RPMI8226 (cell line): ENCODE measurements around the gene RBBP4.
"Not testable (repeated sequence)": the region's sequence is repeated elsewhere in the genome, so short reads cannot be mapped to it uniquely, and the experiment has no call there.

Experiments
- DNase-seq: peaks from one replicate; pipeline ENCODE4 v3.0.0-alpha.2; 2015

RBBP4 gene

GRCh38 chr1:32642292-32642827, 8.6 kb upstream of the RBBP4 start:
- not testable (repeated sequence) for DNase-seq

DNA sequence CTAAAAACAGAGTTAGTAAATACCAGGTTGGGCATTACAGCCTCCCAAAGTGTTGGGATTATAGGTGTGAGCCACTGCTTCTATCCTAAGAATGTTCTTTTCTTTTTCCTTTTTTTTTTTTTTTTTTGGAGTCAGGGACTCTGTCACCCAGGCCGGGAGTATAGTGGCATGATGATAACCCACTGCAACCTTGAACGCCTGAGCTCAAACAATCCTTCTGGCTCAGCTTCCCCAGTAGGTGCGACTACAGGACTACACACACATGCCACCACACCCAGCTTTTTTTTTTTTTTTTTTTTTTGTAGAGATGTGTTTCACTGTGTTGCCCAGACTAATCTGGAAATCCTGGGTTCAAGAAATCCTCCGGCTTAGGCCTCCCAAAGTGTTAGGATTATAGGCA, 6.6 kb upstream of the RBBP4 start:
- no peak for DNase-seq

- DNase-seq = no peak
Observed at GRCh38 chr1:32647308-32648134, 3.5 kb upstream of the RBBP4 start.

- peak; percentile 98 for DNase-seq
Observed at GRCh38 chr1:32650248-32650751, 708 bp upstream of the RBBP4 start, which contains the start of gene ZBTB8OS. TSS of gene ZBTB8OS (minus strand) at chr1:32650550. CDS start at chr1:32650529, 21 bp downstream.

DNA sequence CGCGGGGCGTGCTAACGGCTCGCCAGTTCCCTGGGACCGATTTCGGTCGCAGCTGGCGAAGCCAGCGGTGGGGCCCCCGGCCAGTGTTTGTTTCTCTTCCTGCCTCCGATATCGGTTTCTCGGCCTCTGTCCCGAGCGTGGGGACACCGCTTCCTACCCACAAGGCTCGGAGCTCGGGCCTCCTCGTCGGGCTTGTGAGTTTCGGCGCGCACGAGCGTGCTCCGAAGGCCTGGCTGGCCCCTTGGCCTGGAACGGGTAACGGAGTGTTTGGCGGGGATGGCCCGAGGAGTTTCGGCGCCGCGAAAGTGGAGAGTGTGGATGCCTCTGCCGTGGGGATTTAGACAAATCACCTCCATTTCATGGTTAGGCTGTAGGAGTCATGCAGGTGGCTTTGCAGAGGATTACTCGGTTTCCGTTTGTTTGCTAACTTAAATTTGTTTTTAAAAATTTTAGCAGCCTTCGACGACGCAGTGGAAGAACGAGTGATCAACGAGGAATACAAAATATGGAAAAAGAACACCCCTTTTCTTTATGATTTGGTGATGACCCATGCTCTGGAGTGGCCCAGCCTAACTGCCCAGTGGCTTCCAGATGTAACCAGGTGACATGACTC, 559 bp downstream of the RBBP4 start:
- no peak for DNase-seq

DNA sequence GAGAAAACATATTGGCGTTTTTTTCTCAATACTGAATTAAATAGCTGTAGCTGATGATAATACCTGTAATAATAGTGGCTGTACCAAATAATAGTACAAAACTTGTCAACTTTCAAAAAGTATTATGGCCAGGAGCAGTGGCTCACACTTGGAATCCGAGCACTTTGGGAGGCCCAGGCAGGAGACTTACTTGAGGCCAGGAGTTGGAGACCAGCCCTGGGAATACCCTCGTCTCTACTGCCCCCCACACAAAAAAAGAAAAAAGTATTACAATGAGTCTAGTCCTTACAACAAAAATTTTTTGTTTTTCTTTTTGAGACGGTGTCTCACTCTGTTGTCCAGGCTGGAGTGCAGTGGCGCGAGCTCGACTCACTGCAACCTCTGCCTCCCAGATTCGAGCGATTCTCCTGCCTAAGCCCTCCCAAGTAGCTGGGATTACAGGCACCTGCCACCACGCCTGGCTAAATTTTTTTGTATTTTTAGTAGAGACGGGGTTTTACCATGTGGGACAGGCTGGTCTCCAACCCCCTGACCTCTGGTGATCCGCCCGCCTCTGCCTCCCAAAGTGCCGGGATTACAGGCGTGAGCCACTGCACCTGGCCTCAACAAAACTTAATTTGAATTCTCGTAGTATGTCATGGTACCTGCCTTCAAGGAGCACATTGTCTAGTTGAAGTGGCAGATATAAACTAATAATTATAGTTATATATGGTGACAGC, 1.4 kb downstream of the RBBP4 start:
- no peak for DNase-seq

GRCh38 chr1:32659581-32659980, 8.6 kb downstream of the RBBP4 start:
- no peak for DNase-seq

DNA sequence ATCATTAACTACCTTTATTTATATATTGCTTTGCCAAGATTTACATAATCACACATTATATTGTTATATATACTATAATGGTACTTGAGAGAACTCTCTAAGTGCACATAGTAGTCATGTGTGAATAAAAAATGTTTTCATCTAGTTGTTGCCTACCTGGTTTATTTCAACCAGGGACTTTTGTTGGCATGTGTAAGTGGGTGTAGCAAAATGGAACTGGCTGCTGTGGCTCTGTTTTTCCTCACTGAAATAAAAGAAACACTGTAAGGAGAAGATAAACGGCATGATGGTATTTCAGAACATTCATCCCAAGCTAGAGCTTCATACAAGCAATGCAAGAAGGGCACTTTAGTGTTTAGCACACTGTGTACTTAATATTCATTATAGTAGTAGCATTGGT, 14.9 kb downstream of the RBBP4 start:
- no peak for DNase-seq

DNA sequence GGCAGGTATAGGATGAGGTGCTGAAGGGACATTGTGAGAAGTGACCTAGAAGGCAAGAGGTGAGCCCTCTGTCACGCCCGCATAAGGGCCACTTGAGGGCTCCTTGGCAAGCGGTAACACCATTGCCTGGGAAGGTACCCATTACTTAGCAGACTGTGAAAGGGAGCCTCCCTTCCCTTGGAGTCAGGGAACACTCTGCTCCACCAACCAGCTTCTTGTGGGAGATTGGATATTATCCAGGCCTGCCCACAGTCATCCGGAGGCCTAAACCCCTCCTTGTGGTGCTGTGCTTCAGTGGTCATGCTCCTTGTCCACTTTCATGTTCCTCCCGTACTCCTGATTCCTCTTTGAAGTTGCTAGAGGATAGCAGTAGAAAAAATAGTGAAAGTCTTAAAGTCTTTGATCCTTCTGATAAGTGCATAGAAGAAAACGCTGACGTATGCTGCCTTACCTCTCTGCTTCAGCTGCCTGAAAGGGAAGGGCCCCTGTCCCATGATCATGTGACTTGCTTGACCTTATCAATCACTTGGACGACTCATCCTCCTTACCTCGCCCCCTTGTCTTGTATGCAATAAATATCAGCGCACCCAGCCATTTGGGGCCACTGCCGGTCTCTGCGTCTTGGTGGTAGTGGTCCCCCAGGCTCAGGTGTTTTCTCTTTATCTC, 16.0 kb downstream of the RBBP4 start:
- DNase-seq = no peak

- DNase-seq = not testable (repeated sequence)
Observed at GRCh38 chr1:32668716-32669115, 17.7 kb downstream of the RBBP4 start.

DNA sequence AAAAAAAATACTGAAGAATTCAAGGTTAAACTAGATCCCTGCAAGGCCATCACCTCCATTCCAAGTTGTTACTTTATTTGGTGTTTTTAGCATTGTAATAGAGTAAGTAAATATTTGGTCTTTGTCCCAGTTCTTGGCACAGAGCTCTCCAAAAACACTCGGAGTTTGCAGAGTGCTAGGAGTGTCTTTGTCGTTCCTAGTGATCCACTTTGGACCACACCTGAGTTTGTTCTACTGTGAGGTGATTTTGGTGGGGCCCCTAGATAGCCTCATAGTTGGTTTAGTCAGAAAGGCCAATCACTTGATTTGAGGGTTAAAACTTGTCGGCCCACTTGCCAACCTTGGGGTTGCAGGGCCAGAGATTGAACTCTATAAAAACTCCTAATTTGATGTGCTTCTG, 25.9 kb downstream of the RBBP4 start:
- no peak for DNase-seq

DNA sequence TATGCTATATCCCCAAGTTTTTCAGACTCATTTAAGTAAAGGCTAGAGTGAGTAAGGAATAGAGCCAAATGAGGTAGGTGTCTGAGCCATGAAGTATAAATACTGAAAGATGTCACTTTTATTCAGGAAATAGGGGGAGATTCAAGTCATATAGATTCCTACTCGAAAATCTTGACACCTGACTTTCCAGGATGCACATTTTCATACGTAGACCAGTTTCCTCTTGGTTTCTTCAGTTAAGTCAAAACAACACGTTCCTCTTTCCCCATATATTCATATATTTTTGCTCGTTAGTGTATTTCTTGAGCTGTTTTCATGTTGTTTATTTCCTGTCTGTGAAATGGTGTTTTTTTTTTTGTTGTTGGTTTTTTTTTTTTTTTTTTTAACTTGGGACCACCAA, 29.0 kb downstream of the RBBP4 start:
- DNase-seq = not testable (repeated sequence)

DNA sequence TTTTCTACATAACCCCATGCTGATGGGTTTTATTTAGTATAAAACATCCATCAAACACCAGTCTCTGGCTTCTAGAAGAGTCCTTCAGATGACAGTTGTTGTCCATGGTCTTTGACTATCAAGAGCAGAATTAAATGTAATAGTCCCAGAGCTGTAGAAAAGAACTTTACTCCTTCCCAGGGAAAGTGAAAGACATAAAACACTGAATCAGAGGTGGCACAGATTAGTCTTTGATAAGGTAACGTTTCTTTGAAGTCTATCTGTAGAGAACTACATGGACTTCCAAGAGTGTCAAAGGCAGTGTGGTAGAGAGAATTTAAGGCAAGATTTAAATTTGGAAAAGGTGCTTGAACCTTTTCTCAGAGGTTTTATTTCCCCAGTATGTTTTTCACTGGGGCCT, 29.6 kb downstream of the RBBP4 start:
- DNase-seq = no peak

DNA sequence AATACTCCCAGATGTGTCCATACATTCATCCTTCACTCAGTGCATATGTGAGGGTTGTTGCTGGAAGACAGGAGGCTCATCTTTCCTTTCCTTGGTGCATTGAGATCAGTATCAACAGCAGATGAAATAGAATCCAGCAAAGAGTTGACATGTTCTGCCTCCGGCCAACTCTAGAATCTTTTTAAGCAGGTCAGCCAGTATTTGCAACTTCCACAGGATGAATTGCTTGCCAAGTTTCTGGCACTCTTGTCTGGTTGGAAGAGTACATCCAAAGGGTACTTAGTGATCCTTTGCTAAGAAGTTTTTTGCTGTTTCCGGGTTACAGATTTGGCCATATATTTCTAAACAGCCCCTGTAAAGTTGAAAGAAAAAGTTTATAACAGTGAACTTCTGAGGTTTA, 30.5 kb downstream of the RBBP4 start:
- no peak for DNase-seq

GRCh38 chr1:32681999-32682398, 31.0 kb downstream of the RBBP4 start:
- DNase-seq = no peak

- DNase-seq = no peak
Observed at GRCh38 chr1:32683397-32683796, 32.4 kb downstream of the RBBP4 start.

- DNase-seq = no peak
Observed at GRCh38 chr1:32684167-32684811, 33.3 kb downstream of the RBBP4 start.

DNA sequence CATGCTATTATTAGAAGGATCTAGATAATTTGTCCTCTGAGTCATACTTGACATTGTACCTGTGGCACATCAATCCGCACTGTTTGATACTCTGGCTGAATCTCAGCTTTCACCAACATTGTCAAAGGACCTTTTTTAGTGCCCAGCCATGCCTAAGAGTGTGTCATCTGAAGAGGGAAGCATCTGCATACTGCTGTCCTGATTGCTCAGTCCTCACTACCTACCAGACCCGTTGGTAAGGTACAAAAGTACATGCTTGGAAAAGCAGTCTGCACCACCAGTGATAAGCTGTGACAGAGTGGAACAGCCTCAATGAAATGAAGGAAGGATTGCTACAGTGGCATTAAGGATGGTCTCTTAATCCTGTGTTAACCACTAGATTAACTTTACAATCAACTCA, 34.5 kb downstream of the RBBP4 start:
- no peak for DNase-seq

- no peak for DNase-seq
Observed at GRCh38 chr1:32686387-32686786, 35.4 kb downstream of the RBBP4 start.

DNA sequence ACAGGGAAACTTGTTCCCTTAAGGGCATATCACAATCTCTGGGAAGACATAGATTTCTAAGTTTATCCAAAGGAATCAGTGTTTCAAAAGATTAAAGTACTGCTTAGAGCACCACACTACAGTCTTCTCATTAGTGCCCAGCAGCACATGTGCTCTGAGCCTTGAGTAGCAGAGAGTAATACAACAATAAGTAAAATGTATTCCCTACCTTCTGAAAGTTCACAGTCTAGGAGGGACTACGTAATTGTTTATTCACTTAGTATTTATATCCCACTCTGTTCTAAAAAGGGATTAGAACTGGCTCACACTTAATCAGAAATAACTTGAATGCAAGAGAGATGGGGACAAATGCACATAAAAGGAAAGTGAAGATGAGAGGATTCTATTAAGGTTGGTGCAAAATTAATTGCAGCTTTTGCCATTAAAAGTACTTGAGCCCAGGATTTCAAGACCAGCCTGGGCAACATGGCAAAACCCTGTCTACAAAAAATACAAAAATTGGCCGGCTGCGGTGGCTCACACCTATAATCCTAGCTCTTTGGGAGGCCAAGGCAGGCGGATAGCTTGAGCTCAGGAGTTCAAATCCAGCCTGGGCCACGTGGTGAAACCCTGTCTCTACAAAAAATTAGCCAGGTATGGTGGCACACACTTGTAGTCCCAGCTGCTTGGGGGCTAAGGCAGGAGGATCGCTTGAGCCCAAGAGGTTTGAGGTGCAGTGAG, 42.6 kb downstream of the RBBP4 start:
- DNase-seq = no peak

GRCh38 chr1:32695098-32695904, 44.3 kb downstream of the RBBP4 start:
- DNase-seq = peak; percentile 78
